ENCODE data around the gene CAST. TPM values are rescaled to one million over a fixed set of nuclear protein-coding genes. Genes with fewer than 3 reads are reported as not detected.
A peak's percentile ranks its signal among the peaks of the same experiment; 100 is the strongest.

The CAST gene
- polyA plus RNA-seq, 12 donors, result 123 to 261 (median 147) TPM; not detected in 1

- DNase-seq, result no peak
These were observed 46.4 kb downstream of the CAST start for GRCh38 chr5:96708600-96708999.

- DNase-seq, result no peak
These were observed 47.1 kb downstream of the CAST start for GRCh38 chr5:96709152-96709821.

- DNase-seq, result no peak
These were observed 50.0 kb downstream of the CAST start for GRCh38 chr5:96712100-96712746.

- no peak for DNase-seq
These were observed 52.3 kb downstream of the CAST start for GRCh38 chr5:96714450-96714849.

- DNase-seq, result peak; percentile 70
These were observed 52.8 kb downstream of the CAST start for GRCh38 chr5:96714951-96715451.

- DNase-seq, result no peak
These were observed 53.8 kb downstream of the CAST start for GRCh38 chr5:96716007-96716406.

GRCh38 chr5:96716716-96717115 lies 54.5 kb downstream of the CAST start:
- no peak for DNase-seq

- DNase-seq, result no peak
These were observed 55.7 kb downstream of the CAST start for GRCh38 chr5:96717874-96718273.

- no peak for DNase-seq
These were observed 56.5 kb downstream of the CAST start for GRCh38 chr5:96718635-96719077.

GRCh38 chr5:96720408-96720807 lies 58.2 kb downstream of the CAST start:
- no peak for DNase-seq

GRCh38 chr5:96721351-96721977 lies 59.3 kb downstream of the CAST start:
- no peak for DNase-seq

- DNase-seq, result no peak
These were observed 63.1 kb downstream of the CAST start for GRCh38 chr5:96725257-96725656.

- DNase-seq, result no peak
These were observed 64.6 kb downstream of the CAST start for GRCh38 chr5:96726802-96727201.

GRCh38 chr5:96729156-96729555 lies 67.0 kb downstream of the CAST start:
- DNase-seq, result no peak

- no peak for DNase-seq
These were observed 68.4 kb downstream of the CAST start for GRCh38 chr5:96730586-96730985.

- no peak for DNase-seq
These were observed 71.8 kb downstream of the CAST start for GRCh38 chr5:96733771-96734500.

- DNase-seq, result no peak
These were observed 72.7 kb downstream of the CAST start for GRCh38 chr5:96734871-96735325.

- DNase-seq, result no peak
These were observed 74.8 kb downstream of the CAST start for GRCh38 chr5:96736937-96737336.

- no peak for DNase-seq
These were observed 78.9 kb downstream of the CAST start for GRCh38 chr5:96741106-96741505.

- no peak for DNase-seq
These were observed 79.7 kb downstream of the CAST start for GRCh38 chr5:96741891-96742309.

- DNase-seq, result no peak
These were observed 80.4 kb downstream of the CAST start for GRCh38 chr5:96742538-96742937.
